GDM1 (cell line): ENCODE data around the gene DECR2.
"Not testable (repeated sequence)": the region's sequence is repeated elsewhere in the genome, so short reads cannot be mapped to it uniquely, and the experiment has no call there.

Experiments
- DNase-seq: peaks from one replicate; lab custom pipeline; 2025; lab: John Stamatoyannopoulos, UW

The DECR2 gene

DNA sequence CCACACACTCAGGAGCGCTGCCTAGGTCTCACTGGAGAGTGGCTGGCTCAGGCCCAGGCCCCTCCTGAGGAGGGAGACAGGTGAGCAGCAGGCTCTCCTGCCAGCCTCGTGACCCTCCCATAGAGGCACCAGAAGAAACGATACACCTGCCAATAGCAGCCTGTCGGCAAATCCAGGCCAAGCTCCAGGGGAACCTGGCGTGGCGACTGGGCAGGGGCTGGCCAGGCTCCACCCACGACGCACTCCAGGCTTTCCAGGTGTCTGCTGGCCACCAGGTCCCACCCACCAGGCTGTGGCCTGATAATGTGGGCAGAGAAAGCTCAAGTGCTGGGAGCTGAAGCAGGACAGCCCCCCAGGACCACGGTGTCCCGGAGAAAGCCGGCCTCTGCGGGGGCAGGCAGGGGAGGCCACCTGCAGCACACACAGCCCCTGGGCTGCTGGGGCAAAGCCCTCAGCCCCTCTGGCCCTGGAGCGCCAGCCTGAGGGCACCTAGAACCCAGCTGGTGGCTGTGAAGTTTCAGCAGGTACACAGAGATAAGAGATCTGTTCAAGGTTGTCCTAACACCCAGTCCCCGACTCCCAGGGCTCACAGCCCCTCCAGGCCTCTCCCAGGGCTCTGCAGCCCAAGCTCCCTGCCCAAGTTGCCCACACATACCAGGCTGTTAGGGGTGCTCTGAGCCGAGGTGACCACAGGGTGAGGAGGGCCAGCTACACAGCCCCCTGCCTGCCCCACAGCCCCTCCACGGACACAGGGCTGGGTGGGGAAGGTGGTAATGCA is 22.3 kb upstream of the DECR2 start:
- no peak for DNase-seq

DNA sequence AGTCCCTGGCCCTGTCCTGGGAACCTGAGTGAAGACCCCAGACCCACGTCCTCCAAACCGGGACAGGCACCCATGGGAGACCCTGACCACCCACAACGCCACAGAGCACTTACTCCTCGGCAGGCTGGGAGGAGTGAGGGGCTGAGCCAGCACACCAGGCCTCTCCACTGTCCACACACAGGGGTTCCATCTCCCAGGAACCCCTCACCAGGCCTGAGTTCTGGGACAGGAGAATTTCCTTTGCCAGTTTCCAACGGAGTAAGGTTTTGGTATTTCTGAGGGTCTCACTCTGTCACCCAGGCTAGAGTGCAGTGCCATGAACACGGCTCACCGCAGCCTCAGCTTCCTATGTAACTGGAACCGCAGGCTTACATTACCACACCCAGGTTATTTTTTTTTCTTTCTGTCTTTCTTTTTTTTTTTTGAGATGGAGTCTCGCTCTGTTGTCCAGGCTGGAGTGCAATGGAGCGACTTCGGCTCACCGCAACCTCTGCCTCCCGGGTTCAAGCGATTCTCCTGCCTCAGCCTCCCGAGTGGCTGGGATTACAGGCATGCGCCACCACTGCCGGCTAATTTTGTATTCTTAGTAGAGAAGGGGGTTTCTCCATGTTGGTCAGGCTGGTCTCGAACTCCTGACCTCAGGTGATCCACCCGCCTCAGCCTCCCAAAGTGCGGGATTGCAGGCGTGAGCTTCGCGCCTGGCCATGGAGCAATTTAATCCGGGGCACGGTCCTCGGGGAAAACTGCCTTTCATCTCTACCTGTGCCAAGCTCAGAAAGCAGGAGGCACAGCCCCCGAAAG is 21.5 kb upstream of the DECR2 start:
- no peak for DNase-seq

DNA sequence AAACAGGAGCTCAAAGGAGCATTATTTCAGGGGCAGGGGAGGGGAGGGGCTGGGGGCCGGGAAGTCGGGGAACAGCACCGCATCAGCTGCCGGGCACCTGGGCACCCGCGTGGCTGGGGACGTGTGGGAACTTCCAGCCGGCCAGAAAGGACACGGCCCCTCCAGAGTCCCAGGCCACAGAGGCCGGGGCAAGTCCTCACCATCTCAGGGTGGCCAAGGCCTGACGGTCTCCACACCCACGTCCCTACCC is 21.0 kb upstream of the DECR2 start:
- DNase-seq, result no peak

GRCh38 chr16:381012-381788 is 20.5 kb upstream of the DECR2 start:
- DNase-seq, result no peak

- DNase-seq, result peak; percentile 43
These were observed 19.6 kb upstream of the DECR2 start, which contains the start of gene PGAP6 for GRCh38 chr16:381789-382717. TSS of gene PGAP6 (minus strand) at chr16:381978. CDS start at chr16:381821, 157 bp downstream.

DNA sequence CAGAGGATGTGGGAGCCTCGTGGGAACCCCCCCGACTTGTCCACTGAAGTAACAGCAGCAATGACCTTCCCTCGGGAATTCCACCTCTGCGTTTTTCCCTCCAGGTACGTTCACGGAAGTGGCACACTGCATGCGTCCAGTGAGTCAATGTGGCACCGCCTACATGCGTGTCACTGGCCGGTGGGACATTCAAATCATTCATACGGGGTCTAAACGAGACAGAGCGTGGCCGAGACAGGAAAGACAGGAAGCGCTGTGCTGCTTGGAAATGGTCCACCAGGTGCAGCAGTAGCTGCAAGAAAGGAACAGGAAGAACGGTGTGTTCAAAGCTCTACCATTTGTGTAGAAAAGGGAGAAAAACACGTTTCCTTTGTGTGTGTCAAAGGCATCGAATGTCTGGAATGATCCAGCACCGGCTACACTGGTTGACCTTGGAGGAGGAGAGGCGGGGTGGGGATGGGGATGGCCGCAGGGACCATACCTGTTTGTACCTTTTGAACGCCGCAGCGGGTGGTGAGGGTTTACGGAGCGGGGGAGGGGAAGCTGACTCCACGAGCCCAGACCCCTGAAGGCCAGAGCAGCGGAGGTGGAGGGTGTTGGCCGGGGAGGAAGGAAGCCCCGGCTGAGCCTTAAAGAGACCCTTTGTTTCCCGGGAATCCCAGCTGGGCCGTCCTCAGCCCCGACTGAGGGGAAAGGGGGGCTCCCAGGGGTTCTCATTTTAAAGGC is 18.2 kb upstream of the DECR2 start:
- DNase-seq, result no peak

- no peak for DNase-seq
These were observed 15.0 kb upstream of the DECR2 start for GRCh38 chr16:386641-387156.

GRCh38 chr16:387761-388666 is 13.7 kb upstream of the DECR2 start:
- DNase-seq, result not testable (repeated sequence)

DNA sequence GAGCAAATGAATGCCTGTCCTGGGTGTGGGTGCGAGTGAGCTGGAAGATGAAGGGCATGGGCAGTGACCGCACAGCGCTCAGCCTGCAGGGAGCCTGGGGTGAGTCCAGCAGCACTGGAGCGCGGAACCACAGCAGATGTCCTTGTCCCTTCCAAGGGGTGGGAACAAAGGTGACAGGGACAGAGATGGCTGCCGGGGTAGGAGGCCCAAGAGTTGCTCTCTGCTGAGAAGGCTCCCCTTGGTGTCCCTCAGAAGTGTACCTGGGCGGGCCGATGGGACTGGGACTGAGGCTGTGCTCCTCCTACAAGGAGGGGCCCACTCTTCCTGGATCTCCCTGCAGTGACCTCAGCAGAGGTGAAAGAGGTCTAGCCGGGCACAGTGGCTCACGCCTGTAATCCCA is 12.3 kb upstream of the DECR2 start:
- no peak for DNase-seq

- peak; percentile 72 for DNase-seq
These were observed 9.8 kb upstream of the DECR2 start for GRCh38 chr16:391885-392335.

- DNase-seq, result no peak
These were observed 9.1 kb upstream of the DECR2 start for GRCh38 chr16:392450-393030.

DNA sequence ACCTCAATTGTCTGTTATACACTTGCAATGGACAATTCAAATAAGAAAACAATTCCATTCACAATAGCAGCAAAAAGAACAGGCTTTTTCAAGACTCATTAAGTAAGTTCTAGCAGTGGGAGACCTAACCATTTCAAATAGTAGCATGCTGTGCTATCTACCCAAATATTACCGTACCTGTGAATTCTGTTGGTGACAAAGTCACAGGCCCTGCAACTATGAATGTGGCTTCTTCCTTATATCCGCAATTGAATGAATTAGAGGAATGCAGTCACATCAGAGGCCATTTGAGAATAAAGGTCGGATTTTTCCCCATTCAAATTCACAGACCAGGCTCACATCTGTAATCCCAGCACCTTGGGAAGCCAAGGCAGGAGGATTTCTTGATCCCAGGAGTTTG is 5.5 kb upstream of the DECR2 start:
- DNase-seq, result no peak

DNA sequence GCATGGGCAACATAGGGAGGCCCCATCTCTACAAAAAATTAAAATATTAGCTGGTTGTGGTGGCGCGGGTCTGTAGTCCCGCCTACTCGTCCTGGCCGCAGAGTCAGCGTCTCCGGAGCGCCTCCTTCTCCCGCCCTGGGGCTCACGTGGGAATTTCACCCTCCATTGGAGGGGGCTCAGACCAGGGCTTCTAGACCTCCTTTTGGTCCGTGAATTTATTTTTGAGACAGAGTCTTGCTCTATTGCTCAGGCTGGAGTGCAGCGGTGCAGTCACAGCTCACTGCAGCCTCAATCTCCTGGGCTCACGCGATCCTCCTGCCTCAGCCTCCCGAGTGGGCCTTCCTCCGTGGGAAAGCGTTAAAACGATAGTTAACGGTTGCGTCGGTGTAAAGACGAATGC is 5.1 kb upstream of the DECR2 start:
- DNase-seq, result peak; percentile 48

- peak; percentile 44 for DNase-seq
These were observed 4.5 kb upstream of the DECR2 start, which contains the start of gene NME4 for GRCh38 chr16:397135-397661. TSS of gene NME4 (plus strand) at chr16:397199. CDS start at chr16:397223, 24 bp downstream.

DNA sequence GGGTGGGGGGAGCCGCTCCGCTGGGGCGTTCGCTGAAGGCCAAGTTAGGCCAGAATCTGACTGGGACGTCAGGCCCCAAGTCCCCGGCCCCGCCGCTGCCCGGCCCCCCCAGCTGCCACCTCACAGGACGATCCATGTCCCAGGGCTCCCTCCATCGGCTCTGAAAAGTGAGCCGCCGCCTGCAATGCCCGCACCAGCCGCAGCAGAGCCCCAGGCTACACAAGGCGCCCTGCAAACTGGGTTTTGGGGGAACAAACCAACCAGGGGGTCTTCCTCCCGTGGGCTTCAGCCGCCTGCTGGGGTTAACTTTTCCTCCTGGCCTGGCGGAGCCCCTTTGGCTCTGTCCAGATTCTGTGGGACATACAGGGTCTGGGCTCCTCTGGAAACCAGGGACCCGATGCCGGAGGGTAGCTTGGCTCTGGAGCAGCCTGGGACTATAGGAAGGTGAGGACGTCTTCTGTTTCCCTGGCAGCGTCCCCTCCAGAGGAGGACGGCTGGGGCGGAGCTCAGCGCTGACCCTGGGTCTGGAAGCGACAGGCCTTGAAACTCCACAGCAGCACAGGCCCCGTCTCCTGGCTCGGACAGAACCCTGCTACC is 3.9 kb upstream of the DECR2 start:
- DNase-seq, result no peak

- DNase-seq, result no peak
These were observed 2.9 kb upstream of the DECR2 start for GRCh38 chr16:398561-399339.

- DNase-seq, result no peak
These were observed 2.2 kb upstream of the DECR2 start for GRCh38 chr16:399340-400019.
